Activated CD8-positive, alpha-beta T cell treated with anti-CD3 and anti-CD28 coated beads, Interleukin-2, amount 10 ng/mL, durations not matched to agents 7 days and 5 days (primary cell): ENCODE results near the gene TAT. TPM values are rescaled to one million over a fixed set of nuclear protein-coding genes. Genes with fewer than 3 reads are reported as not detected.
"Not testable (repeated sequence)": the region's sequence is repeated elsewhere in the genome, so short reads cannot be mapped to it uniquely, and the experiment has no call there.

ENCODE experiments used
- ATAC-seq: fragments of 150-1000 bp; cut with Tn5 transposase; one replicate; pipeline ENCODE4 v1.10.0; 2021; ENCODE audit warnings: moderate library complexity
- CTCF ChIA-PET: fragments of 350-600 bp; sonication (Branson Sonifier 250); formaldehyde crosslinking; loops from one replicate; lab custom pipeline; 2021; ENCODE audit warnings: antibody characterized with exemption; lab: Charles Lee
- POLR2A ChIA-PET: fragments of 350-600 bp; sonication (Branson Sonifier 250); formaldehyde crosslinking; loops from one replicate; lab custom pipeline; 2021; ENCODE audit warnings: antibody characterized with exemption; lab: Charles Lee
- DNase-seq: peaks from one replicate; pipeline ENCODE4 v3.0.0-alpha.2; 2020
- H3K27ac Mint-ChIP-seq: one replicate; pipeline ENCODE4 v1.8.0; 2021; ENCODE audit warnings: mild to moderate bottlenecking, mixed read lengths
- H3K27me3 Mint-ChIP-seq: one replicate; pipeline ENCODE4 v1.8.0; 2021; ENCODE audit warnings: low read depth, mixed read lengths
- H3K36me3 Mint-ChIP-seq: one replicate; pipeline ENCODE4 v1.8.0; 2021; ENCODE audit warnings: low read depth, mixed read lengths
- H3K4me1 Mint-ChIP-seq: one replicate; pipeline ENCODE4 v1.8.0; 2021; ENCODE audit warnings: low read depth, mixed read lengths
- H3K4me3 Mint-ChIP-seq: one replicate; pipeline ENCODE4 v1.8.0; 2021; ENCODE audit warnings: mild to moderate bottlenecking, mixed read lengths
- H3K9me3 Mint-ChIP-seq: one replicate; pipeline ENCODE4 v1.8.0; 2022; ENCODE audit warnings: mixed read lengths; ENCODE audit not compliant: insufficient read depth
- total RNA-seq, 2 experiments: library from RNA; stranded (reverse); gene quantifications; one replicate each; pipeline ENCODE4 v1.2.3, GENCODE V29; 2021

Gene TAT
- total RNA-seq, 2 experiments from 2014 or later = not detected

DNA sequence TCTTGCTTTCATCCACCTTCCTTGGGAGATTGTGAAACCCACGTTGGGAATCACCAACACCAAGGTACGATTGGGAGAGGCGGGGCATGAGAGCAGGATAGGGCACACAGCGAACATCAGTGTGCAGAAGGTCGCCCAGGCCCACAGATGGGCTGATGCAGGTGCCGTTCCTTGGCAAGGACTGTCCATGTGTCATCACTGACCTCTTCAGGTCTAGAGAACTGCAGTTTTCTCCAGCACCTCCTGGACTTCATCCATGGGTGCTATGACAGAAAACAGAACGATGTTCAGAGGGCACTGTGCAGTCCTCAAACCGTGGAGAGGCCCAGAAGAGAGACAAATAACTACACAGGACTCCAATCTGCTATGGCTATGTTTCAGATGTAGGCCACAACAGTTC, 23.9 kb upstream of the TAT start:
- ChIA-PET POLR2A (no interaction called here), CTCF (interaction anchor here (1.2 to 1.4 kb wide), 2 partner anchors 10 kb away, joined by 3 to 5 read pairs; no protein-coding TSS in a partner anchor)
- Mint-ChIP-seq H3K4me1 (no peaks in the 10 kb centered on the region), H3K9me3 (no peaks in the 10 kb centered on the region), H3K36me3 (no peaks in the 10 kb centered on the region), H3K27ac (no peak overlapping the region), H3K4me3 (no peak overlapping the region), H3K27me3 (peaks cover 25% of the 10 kb centered on the region)
- ATAC-seq = no peak
- DNase-seq = no peak

DNA sequence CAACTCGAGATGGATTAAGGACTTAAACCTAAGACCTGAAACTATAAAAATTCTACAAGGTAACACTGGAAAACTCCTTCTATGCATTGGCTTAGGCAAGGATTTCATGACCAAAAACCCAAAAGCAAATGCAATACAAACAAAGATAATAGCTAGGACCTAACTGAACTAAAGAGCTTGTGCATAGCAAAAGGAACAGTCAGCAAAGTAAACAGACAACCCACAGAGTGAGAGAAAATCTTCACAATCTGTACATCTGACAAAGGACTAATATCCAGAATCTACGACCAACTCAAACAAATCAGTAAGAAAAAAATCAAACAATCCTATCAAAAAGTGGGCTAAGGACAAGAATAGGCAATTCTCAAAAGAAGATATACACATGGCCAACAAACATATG, 21.5 kb upstream of the TAT start:
- DNase-seq, H3K9me3 Mint-ChIP-seq, POLR2A ChIA-PET, H3K4me1 Mint-ChIP-seq, H3K27ac Mint-ChIP-seq, H3K36me3 Mint-ChIP-seq, ATAC-seq, H3K4me3 Mint-ChIP-seq: not testable (repeated sequence)
- H3K27me3 Mint-ChIP-seq = peaks cover 27% of the 10 kb centered on the region
- CTCF ChIA-PET = interaction anchor here (2.5 kb wide), 1 partner anchor 13 kb away, joined by 10 read pairs; no protein-coding TSS in a partner anchor

DNA sequence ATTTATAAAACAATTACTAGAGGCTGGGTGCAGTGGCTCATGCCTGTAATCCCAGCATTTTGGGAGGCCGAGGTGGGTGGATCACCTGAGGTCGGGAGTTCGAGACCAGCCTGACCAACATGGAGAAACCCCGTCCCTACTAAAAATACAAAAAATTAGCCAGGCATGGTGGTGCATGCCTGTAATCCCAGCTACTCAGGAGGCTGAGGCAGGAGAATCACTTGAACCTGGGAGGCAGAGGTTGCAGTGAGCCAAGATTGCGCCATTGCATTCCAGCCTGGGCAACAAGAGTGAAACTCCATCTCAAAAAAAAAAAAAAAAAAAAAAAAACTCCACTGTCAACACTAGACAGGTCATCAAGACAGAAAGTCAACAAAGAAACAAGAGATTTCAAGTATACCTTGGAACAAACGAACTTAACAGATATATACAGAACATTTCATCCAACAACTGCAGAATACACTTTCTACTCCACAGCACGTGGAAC, 18.5 kb upstream of the TAT start:
- H3K4me3 Mint-ChIP-seq, H3K36me3 Mint-ChIP-seq, ATAC-seq, H3K27ac Mint-ChIP-seq, POLR2A ChIA-PET, H3K9me3 Mint-ChIP-seq, H3K4me1 Mint-ChIP-seq, DNase-seq: not testable (repeated sequence)
- CTCF ChIA-PET = interaction anchor here (1.5 kb wide), 1 partner anchor 10 kb away, joined by 3 read pairs; no protein-coding TSS in a partner anchor
- peaks cover 34% of the 10 kb centered on the region for H3K27me3 Mint-ChIP-seq

DNA sequence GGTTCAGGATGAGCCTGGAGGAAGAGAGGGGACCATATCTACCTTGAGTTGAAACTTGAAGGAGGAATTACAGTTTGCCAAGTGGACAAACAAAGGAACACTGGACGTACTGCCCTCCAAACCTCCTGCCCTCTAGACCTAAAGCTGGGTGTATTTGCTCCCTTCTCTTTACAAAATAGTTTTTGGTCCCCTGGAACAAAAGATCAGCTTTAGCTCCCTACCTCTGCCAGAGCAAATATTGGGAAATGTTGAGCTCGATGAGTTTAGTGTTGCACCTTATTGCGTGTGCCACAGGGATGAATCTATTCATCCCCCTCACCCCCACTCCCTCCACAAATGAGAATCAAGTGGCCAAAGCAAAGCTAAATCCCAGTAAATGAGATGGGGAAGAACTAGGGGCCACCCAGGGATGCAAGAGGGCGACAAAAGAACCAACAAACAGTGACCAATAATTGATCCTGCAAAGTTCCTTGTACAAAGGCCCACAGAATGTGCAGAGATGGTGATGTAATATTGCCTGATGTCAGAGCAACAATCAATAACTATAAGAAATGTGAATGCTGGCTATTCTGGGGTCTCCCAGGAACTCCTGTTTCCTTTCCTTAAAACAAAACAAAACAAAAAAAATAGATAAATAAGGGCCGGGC, 17.2 kb upstream of the TAT start:
- Mint-ChIP-seq H3K4me3 (no peak overlapping the region), H3K4me1 (no peaks in the 10 kb centered on the region), H3K27ac (no peak overlapping the region), H3K36me3 (no peaks in the 10 kb centered on the region), H3K9me3 (no peaks in the 10 kb centered on the region), H3K27me3 (peaks cover 32% of the 10 kb centered on the region)
- POLR2A ChIA-PET = no interaction called here
- no peak for DNase-seq
- CTCF ChIA-PET = interaction anchor here (0.9 to 1.5 kb wide), 2 partner anchors 9 to 17 kb away, joined by 3 to 5 read pairs; no protein-coding TSS in a partner anchor
- no peak for ATAC-seq

DNA sequence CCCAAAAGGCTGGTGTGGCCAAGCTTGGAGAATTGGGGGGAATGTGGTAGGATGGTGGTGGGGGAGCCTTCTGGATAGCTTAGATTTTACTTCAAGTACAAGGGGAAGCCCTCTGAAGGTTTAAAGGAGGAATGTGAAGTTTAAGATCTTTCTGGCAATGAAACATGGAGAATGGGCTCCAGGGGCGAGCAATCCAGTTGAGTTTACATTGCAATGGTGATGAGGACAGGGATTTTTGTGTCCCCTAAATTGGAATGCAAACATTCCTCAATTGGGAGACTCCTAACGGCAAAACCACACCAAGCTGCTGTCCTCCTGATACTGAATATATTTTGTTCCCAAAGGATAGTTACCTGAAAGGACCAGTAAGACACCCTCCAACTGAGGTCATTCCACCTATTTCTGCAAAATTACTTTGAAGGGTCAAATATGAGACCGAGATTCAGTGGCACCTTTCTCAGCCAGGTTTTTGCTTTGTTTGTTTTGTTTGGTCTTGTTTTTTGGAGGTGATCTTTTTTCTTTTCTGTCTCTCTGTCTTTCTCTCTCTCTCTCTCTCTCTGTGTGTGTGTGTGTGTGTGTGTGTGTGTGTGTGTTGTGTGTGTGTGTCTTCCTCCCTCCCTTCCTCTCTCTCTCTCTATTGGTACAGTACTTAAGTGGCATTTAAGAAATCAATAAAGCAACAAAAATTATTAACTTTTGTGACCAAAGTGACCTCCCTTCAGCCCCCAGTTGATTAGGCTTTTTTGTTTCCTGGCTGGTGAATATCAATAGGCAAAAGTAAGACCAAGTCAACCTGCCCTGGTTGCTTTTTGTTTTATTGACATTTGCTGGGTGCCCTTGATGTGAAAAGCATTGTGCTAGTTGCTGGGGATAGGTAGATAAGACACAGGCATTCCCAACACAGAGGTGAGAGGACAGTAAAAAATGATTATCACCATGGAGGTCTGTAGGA, 16.4 kb upstream of the TAT start:
- CTCF ChIA-PET = interaction anchor here (0.6 to 1.5 kb wide), 5 partner anchors 8 to 79 kb away, joined by 3 to 13 read pairs (median 4); no protein-coding TSS in a partner anchor
- ATAC-seq = no peak
- POLR2A ChIA-PET = no interaction called here
- no peak for DNase-seq
- H3K27me3 Mint-ChIP-seq = peaks cover 28% of the 10 kb centered on the region
- no peak overlapping the region for H3K4me3 Mint-ChIP-seq
- no peak overlapping the region for H3K27ac Mint-ChIP-seq
- H3K36me3 Mint-ChIP-seq = no peaks in the 10 kb centered on the region
- no peaks in the 10 kb centered on the region for H3K9me3 Mint-ChIP-seq
- no peaks in the 10 kb centered on the region for H3K4me1 Mint-ChIP-seq

DNA sequence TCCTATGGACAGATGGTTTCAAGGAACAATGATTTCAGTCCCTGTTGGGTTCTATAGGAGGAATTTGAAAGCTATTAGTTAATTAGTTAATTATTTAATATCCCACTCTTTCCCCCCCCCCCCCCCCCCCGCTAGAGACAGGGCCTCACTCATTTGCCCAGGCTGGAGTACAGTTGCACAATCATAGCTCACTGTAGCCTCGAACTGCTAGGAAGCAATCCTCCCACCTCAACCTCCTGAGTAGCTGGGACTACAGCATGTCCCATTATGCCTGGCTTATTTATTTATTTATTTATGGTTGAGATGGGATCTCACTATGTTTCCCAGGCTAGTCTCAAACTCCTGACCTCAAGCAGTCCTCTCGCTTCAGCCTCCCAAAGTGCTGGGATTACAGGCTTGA, 15.0 kb upstream of the TAT start:
- POLR2A ChIA-PET = no interaction called here
- Mint-ChIP-seq H3K9me3 (no peaks in the 10 kb centered on the region), H3K27me3 (peaks cover 23% of the 10 kb centered on the region), H3K27ac (no peak overlapping the region), H3K36me3 (no peaks in the 10 kb centered on the region), H3K4me1 (no peaks in the 10 kb centered on the region), H3K4me3 (no peak overlapping the region)
- ATAC-seq (no peak), DNase-seq (no peak)
- CTCF ChIA-PET = interaction anchor here (1.1 kb wide), 1 partner anchor 19 kb away, joined by 13 read pairs; no protein-coding TSS in a partner anchor

DNA sequence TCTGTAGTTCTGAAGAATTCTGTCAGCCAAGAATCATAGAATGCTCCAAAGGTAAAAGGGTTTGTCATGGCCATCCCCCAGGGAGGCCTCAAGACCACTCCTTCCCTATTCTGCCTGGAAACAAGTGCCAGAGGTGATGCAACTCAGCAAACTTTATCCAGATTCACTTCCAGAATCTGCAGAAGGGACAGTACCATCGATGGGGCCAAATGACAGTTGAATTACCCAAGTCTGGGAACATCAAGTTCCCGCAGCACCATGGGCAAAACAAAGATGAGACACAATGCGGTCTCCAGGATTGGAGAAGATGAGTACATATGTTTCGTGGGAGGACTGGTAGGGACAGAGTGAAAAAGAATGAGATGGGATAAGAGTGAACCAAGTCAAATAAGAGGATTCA, 13.7 kb upstream of the TAT start:
- POLR2A ChIA-PET = no interaction called here
- Mint-ChIP-seq H3K4me1 (no peaks in the 10 kb centered on the region), H3K27me3 (peaks cover 25% of the 10 kb centered on the region), H3K27ac (no peak overlapping the region), H3K4me3 (no peak overlapping the region), H3K9me3 (no peaks in the 10 kb centered on the region), H3K36me3 (no peaks in the 10 kb centered on the region)
- CTCF ChIA-PET = no interaction called here
- DNase-seq (no peak), ATAC-seq (no peak)

DNA sequence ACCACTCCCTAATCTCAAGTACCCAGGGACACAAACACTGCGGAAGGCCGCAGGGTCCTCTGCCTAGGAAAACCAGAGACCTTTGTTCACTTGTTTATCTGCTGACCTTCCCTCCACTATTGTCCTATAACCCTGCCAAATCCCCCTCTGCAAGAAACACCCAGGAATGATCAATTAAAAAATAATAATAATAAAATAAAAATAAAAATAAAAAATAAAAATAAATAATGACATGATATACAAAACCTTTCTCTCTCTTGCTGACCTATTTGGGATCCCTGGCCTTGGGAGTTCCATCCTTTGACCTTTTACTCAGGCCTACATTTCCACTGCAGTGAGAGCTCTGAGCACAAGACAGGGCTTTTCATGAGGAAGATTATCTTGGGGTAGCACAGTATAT, 13.2 kb upstream of the TAT start:
- CTCF ChIA-PET, H3K4me1 Mint-ChIP-seq, H3K9me3 Mint-ChIP-seq, H3K27ac Mint-ChIP-seq, H3K4me3 Mint-ChIP-seq, DNase-seq, H3K36me3 Mint-ChIP-seq, ATAC-seq, POLR2A ChIA-PET: not testable (repeated sequence)
- H3K27me3 Mint-ChIP-seq = peaks cover 25% of the 10 kb centered on the region

DNA sequence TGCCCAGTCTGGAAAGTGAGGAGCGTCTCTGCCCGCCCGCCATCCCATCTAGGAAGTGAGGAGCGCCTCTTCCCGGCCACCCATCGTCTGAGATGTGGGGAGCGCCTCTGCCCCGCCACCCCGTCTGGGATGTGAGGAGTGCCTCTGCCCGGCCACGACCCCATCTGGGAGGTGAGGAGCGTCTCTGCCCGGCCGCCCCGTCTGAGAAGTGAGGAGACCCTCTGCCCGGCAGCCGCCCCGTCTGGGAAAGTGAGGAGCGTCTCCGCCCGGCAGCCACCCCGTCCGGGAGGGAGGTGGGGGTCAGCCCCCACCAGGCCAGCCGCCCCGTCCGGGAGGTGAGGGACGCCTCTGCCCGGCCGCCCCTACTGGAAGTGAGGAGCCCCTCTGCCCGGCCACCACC, 12.4 kb upstream of the TAT start:
- peaks cover 22% of the 10 kb centered on the region for H3K27me3 Mint-ChIP-seq
- H3K9me3 Mint-ChIP-seq, CTCF ChIA-PET, ATAC-seq, DNase-seq, H3K36me3 Mint-ChIP-seq, H3K27ac Mint-ChIP-seq, H3K4me3 Mint-ChIP-seq, POLR2A ChIA-PET, H3K4me1 Mint-ChIP-seq: not testable (repeated sequence)

DNA sequence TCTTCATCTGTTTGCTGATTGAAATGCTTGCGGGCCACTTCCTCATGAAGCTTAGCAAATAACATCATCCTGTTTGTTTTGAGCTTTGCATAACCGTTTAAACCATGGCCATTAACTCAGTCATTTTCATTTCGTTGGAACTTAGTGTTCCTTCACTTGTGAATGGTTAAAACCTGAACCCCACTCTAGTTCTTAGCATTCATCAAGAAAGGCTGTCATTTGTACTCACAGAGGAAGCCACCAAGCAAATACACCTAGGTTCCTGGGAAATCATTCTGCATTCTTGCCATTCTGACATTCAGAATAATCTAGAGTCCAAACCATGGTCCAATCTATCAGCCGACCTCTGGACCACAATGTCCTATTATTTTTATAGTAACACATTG, 8.4 kb upstream of the TAT start:
- H3K36me3 Mint-ChIP-seq = no peaks in the 10 kb centered on the region

DNA sequence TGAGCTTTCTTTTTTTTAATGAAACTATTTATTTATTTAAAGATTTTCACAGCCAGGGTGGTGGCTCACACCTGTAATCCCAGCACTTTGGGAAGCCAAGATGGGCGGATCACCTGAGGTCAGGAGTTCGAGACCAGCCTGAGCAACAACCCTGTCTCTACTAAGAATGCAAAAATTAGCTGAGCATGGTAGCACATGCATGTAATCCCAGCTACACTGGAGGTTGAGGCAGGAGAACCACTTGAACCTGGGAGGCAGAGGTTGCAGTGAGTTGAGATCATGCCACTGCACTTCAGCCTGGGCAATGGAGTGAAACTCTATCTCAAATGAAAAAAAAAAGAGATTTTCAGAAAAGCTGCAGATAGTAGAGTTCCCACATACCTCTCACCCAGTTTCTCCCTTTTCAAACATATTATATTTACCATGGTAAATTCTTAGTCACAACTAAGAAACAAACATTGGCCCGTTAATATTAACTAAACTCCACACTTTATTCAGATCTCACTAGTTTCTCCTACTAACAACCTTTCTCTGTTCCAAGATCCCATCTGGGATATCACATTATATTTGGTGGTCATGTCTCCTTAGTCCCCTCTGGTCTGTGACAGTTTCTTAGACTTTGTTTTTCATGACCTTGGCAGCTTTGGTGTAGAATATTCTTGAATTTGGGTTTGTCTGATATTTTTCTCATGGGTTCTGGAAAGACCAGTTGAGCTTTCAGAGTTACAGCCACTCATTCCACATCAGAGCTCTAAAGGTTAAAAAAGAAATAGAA, 7.8 kb upstream of the TAT start:
- H3K27me3 Mint-ChIP-seq = peaks cover 21% of the 10 kb centered on the region
- H3K27ac Mint-ChIP-seq = no peak overlapping the region
- ATAC-seq (no peak), DNase-seq (no peak)
- no peak overlapping the region for H3K4me3 Mint-ChIP-seq
- ChIA-PET CTCF (interaction anchor here (1.1 to 3.6 kb wide), 3 partner anchors 10 to 26 kb away, joined by 3 to 15 read pairs (median 3); no protein-coding TSS in a partner anchor), POLR2A (no interaction called here)
- H3K4me1 Mint-ChIP-seq = no peaks in the 10 kb centered on the region
- H3K9me3 Mint-ChIP-seq = no peaks in the 10 kb centered on the region
- H3K36me3 Mint-ChIP-seq = no peaks in the 10 kb centered on the region

More for the DNA sequence above, 8.4 kb upstream of the TAT start:
- Mint-ChIP-seq H3K27me3 (peaks cover 21% of the 10 kb centered on the region), H3K4me1 (no peaks in the 10 kb centered on the region), H3K4me3 (no peak overlapping the region), H3K9me3 (no peaks in the 10 kb centered on the region), H3K27ac (no peak overlapping the region)
- DNase-seq = no peak
- ChIA-PET CTCF (interaction anchor here (1.1 to 3.6 kb wide), 3 partner anchors 9 to 25 kb away, joined by 3 to 15 read pairs (median 3); no protein-coding TSS in a partner anchor), POLR2A (interaction anchor here (1.0 kb wide), 1 partner anchor 20 kb away, joined by 3 read pairs; no protein-coding TSS in a partner anchor)
- ATAC-seq = no peak
